ENCODE measurements around the gene KLHL15. TPM values are rescaled to one million over a fixed set of nuclear protein-coding genes. Genes with fewer than 3 reads are reported as not detected.

The KLHL15 gene
- total and polyA plus RNA-seq, 2 donors from 2014 or later, result 2.2 to 7.2 TPM

DNA sequence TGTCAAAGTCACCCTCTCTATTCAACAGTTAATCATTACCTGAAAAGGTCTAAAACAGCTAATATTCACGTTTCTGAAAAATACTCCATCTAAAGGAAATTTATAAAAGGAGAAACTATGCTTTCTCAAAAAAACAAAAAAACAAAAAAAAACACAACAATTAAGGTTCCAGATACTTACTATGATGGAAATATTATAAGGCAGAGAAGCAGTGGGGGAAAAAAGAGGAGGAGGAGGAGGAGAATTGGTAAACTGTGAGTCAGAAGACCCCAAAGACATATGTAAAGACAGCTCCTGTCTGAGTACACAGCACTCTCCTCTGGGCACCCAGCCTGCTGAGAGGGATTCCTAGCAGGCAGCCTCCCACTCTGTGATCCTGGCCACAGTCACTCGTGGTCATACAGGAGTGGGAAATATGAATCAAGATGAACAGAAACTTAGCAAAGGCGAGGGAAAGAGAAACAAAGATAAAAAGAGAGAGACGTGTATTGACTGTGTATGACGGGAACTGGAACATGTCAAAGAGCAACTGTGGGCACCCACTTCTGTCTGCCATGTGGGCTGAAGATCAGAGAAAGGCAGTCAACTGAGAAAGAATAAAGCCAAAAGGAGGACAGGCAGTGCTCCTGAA, 12.5 kb downstream of the KLHL15 start:
- Histone ChIP-seq H3K27ac (ENCODE audit: low read depth in 2 of 2, low read length in 2 of 2) (no peak overlapping the region), H3K36me3 (ENCODE audit: control insufficient read depth in 2 of 3, insufficient read depth in 3 of 3, low read length in 3 of 3) (no peaks in the 10 kb centered on the region), H3K9me3 (ENCODE audit: control insufficient read depth in 2 of 3, insufficient read depth in 1 of 3, low read length in 3 of 3) (no peaks in the 10 kb centered on the region), H3K27me3 (ENCODE audit: control insufficient read depth, insufficient read depth, low read length) (peaks cover 3% of the 10 kb centered on the region), H3K4me3 (ENCODE audit: low read length in 3 of 3) (no peak overlapping the region), H3K9ac (ENCODE audit: low read length in 3 of 3) (no peak overlapping the region), H3K4me1 (ENCODE audit: control insufficient read depth in 2 of 3, insufficient read depth in 2 of 3, low read depth in 1 of 3, low read length in 3 of 3) (no peaks in the 10 kb centered on the region)
- no peak for DNase-seq
- TF ChIP-seq, protein P1, sequence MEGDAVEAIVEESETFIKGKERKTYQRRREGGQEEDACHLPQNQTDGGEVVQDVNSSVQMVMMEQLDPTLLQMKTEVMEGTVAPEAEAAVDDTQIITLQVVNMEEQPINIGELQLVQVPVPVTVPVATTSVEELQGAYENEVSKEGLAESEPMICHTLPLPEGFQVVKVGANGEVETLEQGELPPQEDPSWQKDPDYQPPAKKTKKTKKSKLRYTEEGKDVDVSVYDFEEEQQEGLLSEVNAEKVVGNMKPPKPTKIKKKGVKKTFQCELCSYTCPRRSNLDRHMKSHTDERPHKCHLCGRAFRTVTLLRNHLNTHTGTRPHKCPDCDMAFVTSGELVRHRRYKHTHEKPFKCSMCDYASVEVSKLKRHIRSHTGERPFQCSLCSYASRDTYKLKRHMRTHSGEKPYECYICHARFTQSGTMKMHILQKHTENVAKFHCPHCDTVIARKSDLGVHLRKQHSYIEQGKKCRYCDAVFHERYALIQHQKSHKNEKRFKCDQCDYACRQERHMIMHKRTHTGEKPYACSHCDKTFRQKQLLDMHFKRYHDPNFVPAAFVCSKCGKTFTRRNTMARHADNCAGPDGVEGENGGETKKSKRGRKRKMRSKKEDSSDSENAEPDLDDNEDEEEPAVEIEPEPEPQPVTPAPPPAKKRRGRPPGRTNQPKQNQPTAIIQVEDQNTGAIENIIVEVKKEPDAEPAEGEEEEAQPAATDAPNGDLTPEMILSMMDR (IDR thresholded peaks at IDR 0.05; ENCODE audit: borderline replicate concordance, extremely low read depth, insufficient read depth), result no peak
- intact Hi-C loops (cut with DNase I), result no loop called here
- peak; percentile 54 for FAIRE-seq

DNA sequence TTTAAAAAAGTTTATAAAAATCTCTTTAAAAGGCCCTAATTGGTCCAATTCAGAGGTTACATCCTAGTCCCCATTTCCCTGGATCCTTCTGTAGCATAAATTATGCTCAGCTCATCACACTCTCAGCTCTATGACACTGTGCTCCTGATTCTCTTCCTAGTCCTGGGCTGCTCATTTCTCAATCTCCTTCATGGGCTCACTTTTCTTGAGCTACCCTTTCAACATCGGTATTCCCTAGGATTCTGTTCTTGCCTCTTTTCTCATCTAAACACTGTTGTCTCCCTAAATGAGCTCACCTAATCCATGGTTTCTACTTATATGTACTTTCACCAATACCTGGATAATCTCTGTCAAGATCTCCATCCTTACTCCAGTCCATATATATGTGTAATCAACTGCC, 14.7 kb downstream of the KLHL15 start:
- DNase-seq (no peak), FAIRE-seq (no peak)
- TF ChIP-seq, protein P1 (IDR thresholded peaks at IDR 0.05; ENCODE audit: borderline replicate concordance, extremely low read depth, insufficient read depth), result no peak
- H3K4me3 ChIP-seq (ENCODE audit: low read length in 3 of 3), result no peak overlapping the region
- H3K36me3 ChIP-seq (ENCODE audit: control insufficient read depth in 2 of 3, insufficient read depth in 3 of 3, low read length in 3 of 3), result no peaks in the 10 kb centered on the region
- no peak overlapping the region for H3K27ac ChIP-seq (ENCODE audit: low read depth in 2 of 2, low read length in 2 of 2)
- no peaks in the 10 kb centered on the region for H3K9me3 ChIP-seq (ENCODE audit: control insufficient read depth in 2 of 3, insufficient read depth in 1 of 3, low read length in 3 of 3)
- H3K9ac ChIP-seq (ENCODE audit: low read length in 3 of 3), result no peak overlapping the region
- H3K4me1 ChIP-seq (ENCODE audit: control insufficient read depth in 2 of 3, insufficient read depth in 2 of 3, low read depth in 1 of 3, low read length in 3 of 3), result no peaks in the 10 kb centered on the region
- H3K27me3 ChIP-seq (ENCODE audit: control insufficient read depth, insufficient read depth, low read length), result peaks cover 3% of the 10 kb centered on the region
- intact Hi-C loops (cut with DNase I), result no loop called here

DNA sequence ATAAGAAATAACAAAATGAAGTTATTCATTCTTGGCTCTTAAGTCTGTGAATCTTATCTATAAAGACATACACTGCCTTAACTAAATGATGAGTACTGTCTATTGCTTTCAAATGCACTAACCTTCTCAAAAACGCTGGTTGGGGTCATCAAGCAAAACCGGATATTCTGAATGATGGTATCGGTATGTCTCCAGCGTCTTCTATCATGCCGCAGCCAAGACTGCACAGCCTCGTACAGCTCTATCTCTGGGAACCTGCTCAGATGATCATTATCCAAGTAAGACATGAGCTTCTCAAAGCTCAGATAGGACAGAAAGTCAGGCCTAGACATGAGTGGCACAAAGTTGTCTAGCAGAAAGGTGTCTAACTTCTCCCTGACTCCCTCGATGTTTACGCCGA, 21.1 kb downstream of the KLHL15 start:
- Histone ChIP-seq H3K36me3 (ENCODE audit: control insufficient read depth in 2 of 3, insufficient read depth in 3 of 3, low read length in 3 of 3) (peaks cover 0 to 5% (median 2%) of the 10 kb centered on the region in 3 donors), H3K27me3 (ENCODE audit: control insufficient read depth, insufficient read depth, low read length) (peaks cover 3% of the 10 kb centered on the region), H3K4me3 (ENCODE audit: low read length in 3 of 3) (no peak overlapping the region), H3K9ac (ENCODE audit: low read length in 3 of 3) (no peak overlapping the region), H3K4me1 (ENCODE audit: control insufficient read depth in 2 of 3, insufficient read depth in 2 of 3, low read depth in 1 of 3, low read length in 3 of 3) (no peaks in the 10 kb centered on the region), H3K27ac (ENCODE audit: low read depth in 2 of 2, low read length in 2 of 2) (no peak overlapping the region), H3K9me3 (ENCODE audit: control insufficient read depth in 2 of 3, insufficient read depth in 1 of 3, low read length in 3 of 3) (no peaks in the 10 kb centered on the region)
- DNase-seq (no peak), FAIRE-seq (no peak)
- TF ChIP-seq, protein P1 (IDR thresholded peaks at IDR 0.05; ENCODE audit: borderline replicate concordance, extremely low read depth, insufficient read depth), result no peak
- intact Hi-C loops (cut with DNase I), result no loop called here

DNA sequence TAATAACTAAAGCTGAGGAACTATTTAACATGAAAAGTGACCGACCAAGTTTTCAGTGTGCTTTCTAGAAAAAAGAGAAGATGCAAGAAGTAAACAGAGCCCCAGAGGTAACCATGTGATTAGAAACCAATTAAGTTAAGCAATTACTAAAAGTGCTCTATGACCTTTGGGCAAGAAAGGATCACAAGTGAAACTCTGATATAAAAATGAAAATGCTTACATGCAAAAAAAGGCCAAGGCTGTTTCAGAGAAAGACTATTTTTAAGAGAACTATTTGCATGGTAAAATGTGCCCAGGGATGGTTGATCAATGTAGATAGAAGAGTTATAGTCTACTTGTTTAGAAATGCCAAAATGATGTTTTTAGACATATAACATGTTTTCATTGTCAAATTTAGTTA, 22.0 kb downstream of the KLHL15 start:
- Histone ChIP-seq H3K27me3 (ENCODE audit: control insufficient read depth, insufficient read depth, low read length) (peaks cover 3% of the 10 kb centered on the region), H3K27ac (ENCODE audit: low read depth in 2 of 2, low read length in 2 of 2) (no peak overlapping the region), H3K36me3 (ENCODE audit: control insufficient read depth in 2 of 3, insufficient read depth in 3 of 3, low read length in 3 of 3) (peaks cover 0 to 5% (median 2%) of the 10 kb centered on the region in 3 donors), H3K4me1 (ENCODE audit: control insufficient read depth in 2 of 3, insufficient read depth in 2 of 3, low read depth in 1 of 3, low read length in 3 of 3) (no peaks in the 10 kb centered on the region), H3K4me3 (ENCODE audit: low read length in 3 of 3) (no peak overlapping the region), H3K9ac (ENCODE audit: low read length in 3 of 3) (no peak overlapping the region), H3K9me3 (ENCODE audit: control insufficient read depth in 2 of 3, insufficient read depth in 1 of 3, low read length in 3 of 3) (no peaks in the 10 kb centered on the region)
- TF ChIP-seq, protein P1 (IDR thresholded peaks at IDR 0.05; ENCODE audit: borderline replicate concordance, extremely low read depth, insufficient read depth), result no peak
- intact Hi-C loops (cut with DNase I), result no loop called here
- FAIRE-seq, result no peak
- DNase-seq, result no peak

Measured in kidney (tissue), 14 donors.